Measurements from ENCODE around the gene TRAF3IP1. TPM values are rescaled to one million over a fixed set of nuclear protein-coding genes. Genes with fewer than 3 reads are reported as not detected.

The TRAF3IP1 gene
- total and polyA plus RNA-seq, 2 of the 13 experiments (the other 11 are each of a cell fraction or from before 2014, with no cell fraction given): 4.1 to 12.9 TPM

DNA sequence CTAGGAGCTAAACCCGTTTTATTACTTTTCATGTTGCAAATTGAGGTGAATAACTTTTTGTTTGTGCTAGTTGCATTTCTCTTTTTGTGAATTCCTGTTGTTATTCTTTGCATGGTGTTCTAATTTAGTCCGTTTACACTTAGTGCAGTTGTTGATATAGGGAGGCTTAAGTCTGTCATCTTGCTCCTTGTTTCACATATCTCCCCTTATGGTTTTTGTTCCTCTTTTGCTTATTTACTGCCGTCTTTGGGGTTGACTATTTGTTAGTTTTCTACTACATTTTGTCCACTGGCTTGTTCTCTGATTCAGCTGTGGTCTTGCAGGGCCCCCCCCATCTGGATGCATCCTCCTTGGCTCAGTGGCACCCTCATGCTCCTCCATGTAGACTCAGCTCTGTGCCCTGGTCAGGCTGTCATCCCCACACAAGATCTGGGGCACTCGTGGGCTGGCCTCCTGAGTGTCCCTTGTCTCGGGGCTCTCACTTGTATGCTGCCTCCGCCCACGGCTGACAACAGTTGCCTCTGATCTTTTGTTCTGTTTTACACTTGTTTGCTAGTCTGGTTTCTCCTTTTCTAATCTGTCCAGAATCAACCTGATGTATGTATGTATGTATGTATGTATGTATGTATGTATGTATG lies 63.5 kb downstream of the TRAF3IP1 start (continued):
- TF ChIP-seq ZBTB25 (CRISPR knock-in tag; IDR thresholded peaks at IDR 0.05): no peak

DNA sequence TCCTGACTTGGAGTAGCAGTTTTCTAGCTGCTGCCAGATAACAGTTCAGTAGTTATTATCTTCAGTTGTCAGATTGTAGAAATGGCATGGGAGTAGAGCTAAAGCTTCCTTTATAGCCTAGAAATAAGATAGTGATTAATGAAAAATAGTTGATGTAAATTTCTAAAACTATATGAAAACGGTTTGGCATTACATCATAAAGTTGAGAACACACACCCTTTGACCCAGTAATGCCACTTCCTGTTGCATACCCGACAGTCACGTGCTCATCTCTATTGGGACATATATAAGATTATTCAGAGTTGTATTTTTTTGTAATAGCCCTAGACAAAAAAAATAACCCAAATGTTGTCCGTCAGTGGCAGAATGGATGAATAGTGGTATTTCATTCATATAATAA lies 67.0 kb downstream of the TRAF3IP1 start:
- CTCF ChIA-PET (ENCODE audit: low intra/inter-chr PET ratio, low total read pairs): no interaction called here

GRCh38 chr2:238388794-238389193 lies 68.5 kb downstream of the TRAF3IP1 start:
- no peak for DNase-seq (ENCODE audit: low spot score)
- Histone ChIP-seq H3K4me2 (ENCODE audit: low read depth, low read length) (no peak overlapping the region), H3K4me3 (replicated peaks in 1 of 3; ENCODE audit: insufficient read depth in 1 of 3, low read depth in 2 of 3, low read length in 3 of 3) (no peak overlapping the region), H2AFZ (ENCODE audit: low read length) (no peak overlapping the region), H3K27ac (ENCODE audit: extremely low read length, insufficient read depth, low read length) (no peak overlapping the region), H3K9me3 (ENCODE audit: low read length) (no peaks in the 10 kb centered on the region), H3K79me2 (ENCODE audit: insufficient read depth, low read length) (no peaks in the 10 kb centered on the region), H3K27me3 (ENCODE audit: control insufficient read depth in 1 of 2, insufficient read depth in 2 of 2, low read length in 2 of 2) (no peaks in the 10 kb centered on the region), H4K20me1 (ENCODE audit: insufficient read depth, low read length) (no peaks in the 10 kb centered on the region), H3K4me1 (ENCODE audit: insufficient read depth, low read length) (peaks cover 28% of the 10 kb centered on the region), H3K9ac (ENCODE audit: insufficient read depth, low read depth, low read length) (no peak overlapping the region), H3K36me3 (replicated peaks in 1 of 2; ENCODE audit: control insufficient read depth in 1 of 2, insufficient read depth in 2 of 2, low read length in 2 of 2) (no peaks in the 10 kb centered on the region; a peak in 1 of 5 replicates)
- BruUV-seq (replicated peaks): no TSS peak
- no peak for ATAC-seq
- in situ Hi-C loops (cut with HindIII; ENCODE audit: extremely low pct_ligation_motif_present, low pct_unique_long_range_greater_than_20kb): no loop called here
- WGBS (ENCODE audit: low lambda C conversion rate): 92% methylated on average over 8 of the region's 8 CpGs
- intact Hi-C loops (cut with micrococcal nuclease; ENCODE audit: unreplicated experiment): no loop called here
- POLR2A ChIA-PET: no interaction called here
- FAIRE-seq: no peak
- CTCF ChIA-PET (ENCODE audit: low intra/inter-chr PET ratio, low total read pairs): no interaction called here
- TF ChIP-seq MIXL1 (CRISPR knock-in tag; IDR thresholded peaks at IDR 0.05): no peak
- TF ChIP-seq, protein P1, sequence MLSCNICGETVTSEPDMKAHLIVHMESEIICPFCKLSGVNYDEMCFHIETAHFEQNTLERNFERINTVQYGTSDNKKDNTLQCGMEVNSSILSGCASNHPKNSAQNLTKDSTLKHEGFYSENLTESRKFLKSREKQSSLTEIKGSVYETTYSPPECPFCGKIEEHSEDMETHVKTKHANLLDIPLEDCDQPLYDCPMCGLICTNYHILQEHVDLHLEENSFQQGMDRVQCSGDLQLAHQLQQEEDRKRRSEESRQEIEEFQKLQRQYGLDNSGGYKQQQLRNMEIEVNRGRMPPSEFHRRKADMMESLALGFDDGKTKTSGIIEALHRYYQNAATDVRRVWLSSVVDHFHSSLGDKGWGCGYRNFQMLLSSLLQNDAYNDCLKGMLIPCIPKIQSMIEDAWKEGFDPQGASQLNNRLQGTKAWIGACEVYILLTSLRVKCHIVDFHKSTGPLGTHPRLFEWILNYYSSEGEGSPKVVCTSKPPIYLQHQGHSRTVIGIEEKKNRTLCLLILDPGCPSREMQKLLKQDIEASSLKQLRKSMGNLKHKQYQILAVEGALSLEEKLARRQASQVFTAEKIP (CRISPR knock-in tag; IDR thresholded peaks at IDR 0.05; ENCODE audit: borderline replicate concordance): no peak
- no peak for TF ChIP-seq BCL3 (CRISPR knock-in tag; IDR thresholded peaks at IDR 0.05)
- no peak for TF ChIP-seq IKZF1 (IDR thresholded peaks at IDR 0.05)
- TF ChIP-seq U2AF1 (optimal IDR thresholded peaks at IDR 0.05; ENCODE audit: low read depth, low read length): no peak
- no peak for TF ChIP-seq ZFP82 (CRISPR knock-in tag; IDR thresholded peaks at IDR 0.05; ENCODE audit: borderline replicate concordance)
- TF ChIP-seq ZNF468 (CRISPR knock-in tag; IDR thresholded peaks at IDR 0.05): no peak
- TF ChIP-seq ZNF782 (CRISPR knock-in tag; IDR thresholded peaks at IDR 0.05; ENCODE audit: borderline replicate concordance): no peak

More for the DNA sequence above, 67.0 kb downstream of the TRAF3IP1 start:
- Histone ChIP-seq H3K79me2 (ENCODE audit: insufficient read depth, low read length) (no peaks in the 10 kb centered on the region), H3K4me1 (ENCODE audit: insufficient read depth, low read length) (peaks cover 13% of the 10 kb centered on the region), H2AFZ (ENCODE audit: low read length) (no peak overlapping the region), H3K9me3 (ENCODE audit: low read length) (no peaks in the 10 kb centered on the region), H3K27me3 (ENCODE audit: control insufficient read depth in 1 of 2, insufficient read depth in 2 of 2, low read length in 2 of 2) (no peaks in the 10 kb centered on the region), H3K36me3 (replicated peaks in 1 of 2; ENCODE audit: control insufficient read depth in 1 of 2, insufficient read depth in 2 of 2, low read length in 2 of 2) (no peaks in the 10 kb centered on the region; a peak in 1 of 5 replicates), H3K27ac (ENCODE audit: extremely low read length, insufficient read depth, low read length) (no peak overlapping the region), H3K4me2 (ENCODE audit: low read depth, low read length) (no peak overlapping the region), H3K9ac (ENCODE audit: insufficient read depth, low read depth, low read length) (no peak overlapping the region), H4K20me1 (ENCODE audit: insufficient read depth, low read length) (no peaks in the 10 kb centered on the region), H3K4me3 (replicated peaks in 1 of 3; ENCODE audit: insufficient read depth in 1 of 3, low read depth in 2 of 3, low read length in 3 of 3) (no peak overlapping the region)
- 90% methylated on average over 4 of the region's 4 CpGs for WGBS (ENCODE audit: low lambda C conversion rate)
- DNase-seq (ENCODE audit: low spot score) (no peak), ATAC-seq (no peak), FAIRE-seq (no peak)
- in situ Hi-C loops (cut with HindIII; ENCODE audit: extremely low pct_ligation_motif_present, low pct_unique_long_range_greater_than_20kb): no loop called here
- BruUV-seq (replicated peaks): no TSS peak
- POLR2A ChIA-PET: no interaction called here
- TF ChIP-seq ZNF816 (CRISPR knock-in tag; IDR thresholded peaks at IDR 0.05; ENCODE audit: borderline replicate concordance) (no peak), SMAD1 (CRISPR knock-in tag; IDR thresholded peaks at IDR 0.05; ENCODE audit: borderline replicate concordance, low read depth) (no peak), ZNF292 (CRISPR knock-in tag; IDR thresholded peaks at IDR 0.05; ENCODE audit: borderline replicate concordance, low read depth) (no peak), KAT7 (CRISPR knock-in tag; IDR thresholded peaks at IDR 0.05; ENCODE audit: borderline replicate concordance) (no peak)
- intact Hi-C loops (cut with micrococcal nuclease; ENCODE audit: unreplicated experiment): no loop called here
